Stimulated activated CD8-positive, alpha-beta memory T cell treated with anti-CD3 and anti-CD28 coated beads, Interleukin-4, amount 100 ng/mL, for 4 hours (primary cell): ENCODE results near the gene CSNK1D.
"Not testable (repeated sequence)": the region's sequence is repeated elsewhere in the genome, so short reads cannot be mapped to it uniquely, and the experiment has no call there.

Source experiments
- DNase-seq, 2 donors: peaks; one replicate each; pipeline ENCODE4 v3.0.0-alpha.2; 2020; ENCODE audit warnings: low read depth in 2 of 2, low spot score in 1 of 2

Gene CSNK1D

GRCh38 chr17:82216301-82217119, 57.0 kb downstream of the CSNK1D start:
- no peak for DNase-seq

- no peak for DNase-seq
Observed at GRCh38 chr17:82215972-82216300, 57.6 kb downstream of the CSNK1D start.

- DNase-seq: no peak
Observed at GRCh38 chr17:82215095-82215971, 58.2 kb downstream of the CSNK1D start.

- DNase-seq: no peak
Observed at GRCh38 chr17:82214012-82214628, 59.4 kb downstream of the CSNK1D start.

GRCh38 chr17:82213251-82214011, 60.1 kb downstream of the CSNK1D start:
- DNase-seq: peak; percentile 78 to 82

GRCh38 chr17:82212331-82213250, 60.9 kb downstream of the CSNK1D start, which contains the start of gene CCDC57:
TSS of gene CCDC57 (minus strand) at chr17:82212842. CDS start at chr17:82201944, 10,898 bp downstream.
- DNase-seq: peak in 1 of 2 donors; percentile 34

- DNase-seq: not testable (repeated sequence)
Observed at GRCh38 chr17:82210655-82211054, 62.8 kb downstream of the CSNK1D start.

- DNase-seq: peak in 1 of 2 donors; percentile 47
Observed at GRCh38 chr17:82205720-82206508, 67.6 kb downstream of the CSNK1D start.

- DNase-seq: no peak
Observed at GRCh38 chr17:82204831-82205719, 68.4 kb downstream of the CSNK1D start.

GRCh38 chr17:82203920-82204319, 69.6 kb downstream of the CSNK1D start:
- DNase-seq: no peak

- DNase-seq: no peak
Observed at GRCh38 chr17:82202981-82203380, 70.5 kb downstream of the CSNK1D start.

GRCh38 chr17:82201498-82201910, 72.0 kb downstream of the CSNK1D start:
- no peak for DNase-seq

- peak in 1 of 2 donors; percentile 35 for DNase-seq
Observed at GRCh38 chr17:82200743-82201497, 72.6 kb downstream of the CSNK1D start.

GRCh38 chr17:82200135-82200534, 73.4 kb downstream of the CSNK1D start:
- DNase-seq: no peak

- DNase-seq: no peak
Observed at GRCh38 chr17:82199496-82199895, 74.0 kb downstream of the CSNK1D start.

GRCh38 chr17:82198092-82198491, 75.4 kb downstream of the CSNK1D start:
- no peak for DNase-seq
